NK-92 (cell line): ENCODE measurements around the gene STEAP3.

ENCODE experiments used
- DNase-seq: peaks from one replicate; lab custom pipeline; 2025; ENCODE audit not compliant: unreplicated experiment; lab: John Stamatoyannopoulos, UW

The STEAP3 gene

DNA sequence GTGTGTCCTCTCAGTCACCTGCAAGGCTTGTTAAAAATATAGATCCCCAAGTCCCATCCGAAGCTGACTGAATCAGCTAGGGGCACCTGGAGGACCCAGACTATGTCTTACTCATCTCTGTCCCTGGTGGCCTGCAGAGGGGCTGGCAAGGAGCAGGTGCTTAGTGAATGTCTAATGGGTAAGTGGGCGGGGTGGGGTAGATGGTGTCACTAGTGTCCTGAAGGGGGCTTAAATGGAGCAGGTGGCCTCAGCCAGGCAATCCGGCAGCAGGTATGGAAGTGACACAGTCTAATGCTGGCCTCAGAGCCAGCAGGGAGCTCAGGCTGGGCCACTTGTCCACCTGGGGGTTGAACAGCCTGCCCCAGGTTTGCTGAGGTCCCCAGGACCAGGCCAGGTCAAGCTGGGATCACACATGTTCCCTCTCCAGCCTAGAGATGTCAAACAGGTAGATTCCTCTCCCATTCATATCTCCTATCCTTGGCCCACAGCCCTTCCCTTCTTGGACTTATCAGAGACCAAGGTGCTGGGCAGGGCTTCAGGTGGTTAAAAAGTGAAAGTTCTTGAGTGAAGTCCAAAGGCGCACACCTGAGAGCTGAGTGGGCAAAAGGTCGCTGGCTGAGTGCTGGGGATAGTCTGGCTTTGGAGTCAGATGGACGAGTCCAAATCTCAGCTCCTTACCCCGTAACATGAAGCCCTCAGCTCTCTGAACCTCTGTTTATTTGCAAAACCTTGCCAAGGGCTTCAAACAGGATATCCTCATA, 1.7 kb downstream of the STEAP3 start:
- no peak for DNase-seq

DNA sequence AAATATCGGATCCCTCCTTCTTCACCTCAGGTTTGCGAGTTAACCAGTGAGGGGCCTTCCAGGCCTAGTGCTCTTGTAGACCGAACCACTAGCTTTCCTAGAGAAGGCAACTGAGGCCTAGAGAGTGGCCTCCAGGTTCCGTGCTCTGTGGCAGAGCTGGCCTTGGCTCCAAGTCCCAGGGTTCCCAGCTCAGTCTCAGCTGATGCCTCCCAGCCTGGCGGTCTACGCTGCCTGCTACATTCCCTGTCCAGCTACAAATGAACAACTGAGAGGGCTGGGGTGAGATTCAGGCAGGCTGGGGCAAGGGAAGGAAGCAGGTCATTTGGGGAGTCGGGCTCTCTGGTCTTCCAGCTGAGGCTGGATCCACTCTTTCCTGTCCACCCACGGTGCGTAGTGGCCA, 2.3 kb downstream of the STEAP3 start:
- DNase-seq: no peak

DNA sequence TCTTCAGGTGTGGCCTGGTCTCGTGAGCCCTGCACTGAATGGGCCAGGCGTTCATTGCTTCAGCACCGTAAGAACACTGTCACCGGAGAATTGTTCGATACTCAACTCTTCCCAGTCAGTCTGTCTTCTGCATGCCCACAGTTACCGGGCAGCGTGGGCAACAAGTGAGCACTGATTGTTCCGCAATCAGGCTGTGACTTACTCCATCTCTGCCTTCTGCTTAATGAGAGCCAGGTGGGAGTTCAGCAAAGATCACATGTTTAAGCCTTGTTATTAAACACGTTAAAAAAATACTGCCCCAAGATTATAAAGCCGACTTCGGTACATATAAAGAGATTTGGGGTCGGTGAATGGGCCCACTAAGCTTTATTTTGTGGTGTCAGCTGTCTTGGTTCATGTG, 3.7 kb downstream of the STEAP3 start:
- DNase-seq: no peak

DNA sequence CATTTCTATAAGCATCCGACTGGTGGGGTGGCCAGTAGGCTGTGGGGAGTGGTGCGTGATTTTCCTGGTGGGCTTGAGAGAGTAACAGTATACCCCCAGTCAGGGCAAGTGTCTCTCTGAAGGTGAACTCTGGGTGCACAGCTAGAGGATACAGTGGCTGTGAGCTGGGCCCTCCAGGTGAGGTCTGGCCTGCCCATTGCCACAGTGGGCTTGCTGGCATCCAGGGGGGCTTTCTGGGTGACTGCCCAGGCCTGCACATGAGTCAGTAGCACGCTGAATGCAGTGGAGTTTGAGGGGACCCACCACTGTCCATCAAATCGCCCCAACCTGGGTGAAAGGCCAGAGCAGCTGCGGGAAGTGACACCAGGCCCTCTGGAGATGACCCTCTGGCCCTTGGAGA, 4.5 kb downstream of the STEAP3 start:
- no peak for DNase-seq

DNA sequence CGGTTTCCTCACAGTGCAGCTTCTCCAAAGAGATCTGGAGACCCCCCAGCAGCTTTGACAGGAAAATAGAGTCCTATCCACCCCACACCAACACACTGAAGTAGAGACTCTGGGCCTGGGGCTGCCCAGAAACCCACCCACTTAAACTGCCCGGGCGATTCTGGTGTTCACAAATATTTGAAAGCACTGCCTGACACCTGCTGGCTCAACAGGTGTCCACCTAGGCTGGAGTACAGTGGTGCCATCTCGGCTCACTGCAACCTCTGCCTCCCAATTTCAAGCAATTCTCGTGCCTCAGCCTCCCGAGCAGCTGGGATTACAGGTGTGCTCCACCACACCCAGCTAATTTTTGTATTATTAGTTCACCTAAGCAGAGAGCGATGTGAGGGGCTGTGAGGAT, 5.3 kb downstream of the STEAP3 start:
- DNase-seq: no peak

DNA sequence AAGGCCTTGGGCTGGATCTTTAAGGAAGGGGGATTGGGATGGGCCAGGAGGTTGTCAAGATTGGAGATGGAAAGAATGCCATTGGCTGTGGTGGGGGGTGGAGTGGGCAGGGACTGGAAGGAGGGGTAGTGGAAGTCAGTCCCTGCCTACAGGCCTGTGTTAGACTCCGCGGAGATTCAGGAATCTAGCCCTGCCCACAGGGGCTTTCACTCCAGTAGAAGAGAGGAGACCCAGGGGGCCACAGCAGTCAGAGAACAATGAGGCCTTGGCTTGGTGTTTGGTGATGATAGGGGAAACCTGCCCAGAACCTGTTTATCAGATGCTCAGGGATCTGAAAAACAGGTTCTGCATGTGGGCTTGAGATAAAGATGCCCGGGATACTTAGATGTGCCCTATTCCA, 6.1 kb downstream of the STEAP3 start:
- DNase-seq: no peak

DNA sequence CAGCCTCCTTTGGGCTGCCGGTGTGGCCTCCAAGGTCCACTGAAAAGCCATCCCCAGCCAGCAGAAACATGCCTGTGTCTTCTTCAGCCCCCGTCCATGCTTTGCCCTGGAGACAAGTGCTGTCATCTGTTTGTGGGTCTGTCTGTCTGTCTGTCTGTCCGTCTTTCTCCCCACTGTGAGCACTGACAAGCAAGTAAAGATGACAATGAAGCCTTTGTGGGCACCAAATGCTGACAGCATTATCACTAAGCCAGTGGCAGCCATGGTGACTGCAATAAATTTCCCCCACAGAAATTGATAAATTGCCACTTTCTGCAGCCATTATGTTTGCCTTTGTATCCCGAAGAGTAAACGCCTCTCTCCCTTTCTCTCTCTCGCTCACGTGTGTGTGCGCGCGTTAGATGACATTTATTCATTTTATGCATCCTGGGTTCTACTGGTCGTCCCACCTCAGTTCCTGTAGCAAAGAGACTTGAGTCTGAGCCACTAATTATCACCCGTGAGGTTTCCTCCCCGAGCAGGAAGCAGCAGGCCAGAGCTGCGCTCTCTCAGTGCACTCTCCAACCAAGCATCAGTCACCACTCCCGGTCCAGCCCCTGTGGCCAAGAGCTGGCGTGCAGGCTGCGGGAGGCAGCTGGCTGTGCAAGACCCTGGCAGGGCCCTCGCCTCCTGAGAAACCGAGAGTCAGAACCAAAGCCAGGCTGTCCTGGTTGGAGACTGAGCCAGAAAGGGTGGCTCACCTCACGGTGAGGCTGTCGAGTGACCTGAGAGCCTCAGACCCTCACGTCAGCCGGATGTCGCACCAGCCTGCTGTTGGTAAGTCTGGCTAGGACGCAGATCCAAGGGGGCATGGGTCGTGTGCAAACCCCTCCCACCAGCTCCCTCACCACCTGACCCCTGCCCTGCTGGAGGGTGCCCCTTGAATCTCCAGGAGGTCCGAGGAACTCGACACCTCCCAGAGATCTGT, 6.9 kb downstream of the STEAP3 start:
- DNase-seq: no peak

DNA sequence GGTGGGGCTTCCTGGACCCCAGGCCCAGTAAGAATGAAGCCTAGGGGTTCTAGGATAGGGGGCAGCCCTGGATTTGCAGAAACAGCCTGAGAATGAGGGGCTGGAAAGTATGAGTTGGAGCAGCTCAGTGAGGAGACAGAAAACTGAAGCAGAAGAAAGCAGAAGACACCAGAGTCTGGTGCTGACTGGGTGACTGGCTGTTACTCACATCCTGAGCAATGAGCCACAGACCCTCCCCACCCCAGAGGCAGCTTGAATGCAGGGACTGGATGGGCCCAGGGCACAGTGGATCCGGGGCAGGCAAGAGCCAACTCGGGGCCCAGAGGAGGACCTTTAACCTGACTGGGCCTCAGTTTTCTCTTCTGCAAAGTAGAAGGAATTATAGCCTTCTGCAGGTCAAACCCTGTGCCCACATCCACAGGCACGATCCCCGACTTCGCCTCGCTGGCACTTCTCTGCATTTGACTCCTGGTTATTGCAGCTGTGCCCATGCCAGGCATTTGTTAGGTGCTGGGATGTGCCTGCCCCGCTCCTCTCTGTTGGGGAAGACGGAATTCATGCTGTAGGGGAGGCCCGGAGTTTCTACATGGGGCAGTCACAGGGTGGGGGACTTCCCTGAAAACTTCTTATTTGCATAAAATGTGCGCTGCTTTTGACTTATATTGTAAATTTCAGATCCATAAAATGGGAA, 8.5 kb downstream of the STEAP3 start:
- no peak for DNase-seq

DNA sequence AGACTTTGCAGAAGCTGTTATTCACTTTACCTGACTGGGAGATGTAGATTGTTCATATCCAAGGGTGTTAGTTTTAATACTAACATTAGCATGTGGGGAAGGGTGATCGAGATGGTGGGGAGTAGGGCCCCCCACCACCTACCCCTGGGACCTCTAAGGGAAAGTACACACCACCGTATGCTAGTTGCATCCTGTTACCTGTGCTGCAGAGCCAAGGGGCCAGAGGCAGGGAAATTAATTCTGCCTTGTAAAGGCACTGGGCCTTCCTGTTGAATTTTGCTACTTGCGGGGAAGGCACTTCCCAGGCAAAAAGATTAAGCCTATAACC, 9.0 kb downstream of the STEAP3 start:
- no peak for DNase-seq

DNA sequence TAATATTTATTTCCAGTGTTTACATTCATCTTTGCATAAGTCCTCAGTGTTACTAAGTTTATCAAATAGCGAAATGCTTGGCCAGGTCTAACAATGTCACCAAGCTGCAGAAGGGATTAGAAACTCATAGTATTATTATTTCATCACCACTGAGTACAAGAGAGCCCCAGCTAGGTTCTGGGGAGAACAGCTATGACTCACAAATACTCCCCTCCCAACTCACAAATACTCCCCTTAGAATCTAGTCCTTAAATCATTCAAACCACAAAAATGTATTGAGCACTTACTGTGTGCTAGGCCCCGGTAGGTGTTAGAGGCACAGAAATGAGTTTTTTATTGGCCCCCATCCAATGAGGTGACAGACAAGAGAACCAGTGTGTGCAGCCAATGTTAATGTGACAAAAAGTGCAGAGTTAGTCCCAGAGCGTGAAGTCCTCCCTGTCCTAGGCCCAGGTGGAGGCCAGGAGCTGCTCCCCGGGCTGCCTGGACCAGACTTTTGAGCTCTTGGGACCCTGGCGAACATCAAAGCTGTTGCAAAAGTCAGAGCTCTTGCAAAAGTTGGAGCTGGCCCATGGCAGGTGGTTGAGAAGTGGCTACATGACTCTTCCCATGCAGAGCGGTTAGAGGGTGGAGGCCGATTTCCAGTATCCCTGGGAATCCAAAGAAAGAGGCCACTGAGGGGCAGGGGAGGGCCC, 9.8 kb downstream of the STEAP3 start:
- no peak for DNase-seq

DNA sequence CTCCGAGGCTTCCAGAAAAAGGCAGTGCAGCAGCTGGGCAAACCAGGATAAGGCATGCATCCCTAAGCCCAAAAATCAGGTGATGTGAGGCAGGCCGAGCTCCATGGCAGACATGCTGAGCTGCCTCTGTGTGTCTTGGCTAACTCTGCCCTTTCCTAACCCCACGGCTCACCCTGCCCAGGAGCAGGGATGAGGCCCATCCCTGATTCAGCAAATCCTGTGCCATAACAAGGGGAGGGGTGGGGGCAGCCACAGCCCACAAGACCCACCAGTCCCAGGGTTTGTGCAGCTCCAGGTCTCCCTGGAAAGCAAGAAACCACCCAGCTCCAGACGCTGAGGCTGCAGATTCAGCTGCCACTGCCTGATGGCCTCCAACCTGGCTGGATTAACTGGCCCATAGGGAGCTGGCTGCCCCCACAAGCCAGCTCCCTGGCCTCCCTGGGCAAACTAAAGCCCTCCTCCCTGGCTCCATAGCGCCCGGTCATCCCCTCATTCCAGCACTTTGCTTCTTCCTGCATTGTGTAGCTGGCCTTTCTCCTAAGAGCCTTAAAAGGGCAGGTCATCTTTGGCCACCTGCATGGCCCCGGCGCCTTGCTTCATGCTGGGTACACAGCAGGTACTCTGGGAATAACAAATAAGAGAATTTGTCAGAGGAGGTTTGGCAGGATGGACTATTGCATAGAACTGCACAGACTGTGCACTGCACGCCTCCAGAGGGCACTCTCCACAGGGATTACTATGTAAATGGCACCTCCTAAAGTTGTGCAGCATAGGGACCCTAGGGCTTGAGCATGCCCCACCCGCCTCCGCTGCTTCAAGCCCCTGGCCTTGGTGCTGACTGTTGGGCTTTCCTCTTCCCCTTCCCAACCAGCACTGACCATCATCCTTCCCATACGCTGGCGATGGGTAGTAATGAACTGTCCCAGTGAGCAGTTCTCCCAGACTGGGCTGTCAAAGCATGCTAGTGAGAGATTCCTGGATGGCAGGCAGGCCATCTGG, 10.7 kb downstream of the STEAP3 start:
- DNase-seq: no peak

DNA sequence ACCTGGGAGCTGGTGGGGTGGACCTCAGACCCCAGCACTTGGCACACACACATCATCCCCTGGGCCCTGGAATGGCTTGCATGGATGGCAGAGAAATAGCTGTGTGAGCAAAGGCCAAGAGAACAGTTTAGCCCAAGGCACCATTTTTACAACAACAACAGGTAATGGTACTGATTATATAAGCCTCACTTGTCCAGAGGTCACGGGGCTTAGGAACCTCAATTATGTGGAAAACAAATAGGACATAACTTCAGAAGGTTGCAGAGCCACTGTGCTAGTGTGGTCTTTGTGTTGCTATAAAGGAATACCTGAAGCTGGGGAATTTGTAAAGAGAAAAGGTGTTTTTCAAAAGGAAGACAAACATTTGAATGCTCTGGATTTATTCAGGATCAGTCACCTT, 13.2 kb downstream of the STEAP3 start:
- DNase-seq: no peak

DNA sequence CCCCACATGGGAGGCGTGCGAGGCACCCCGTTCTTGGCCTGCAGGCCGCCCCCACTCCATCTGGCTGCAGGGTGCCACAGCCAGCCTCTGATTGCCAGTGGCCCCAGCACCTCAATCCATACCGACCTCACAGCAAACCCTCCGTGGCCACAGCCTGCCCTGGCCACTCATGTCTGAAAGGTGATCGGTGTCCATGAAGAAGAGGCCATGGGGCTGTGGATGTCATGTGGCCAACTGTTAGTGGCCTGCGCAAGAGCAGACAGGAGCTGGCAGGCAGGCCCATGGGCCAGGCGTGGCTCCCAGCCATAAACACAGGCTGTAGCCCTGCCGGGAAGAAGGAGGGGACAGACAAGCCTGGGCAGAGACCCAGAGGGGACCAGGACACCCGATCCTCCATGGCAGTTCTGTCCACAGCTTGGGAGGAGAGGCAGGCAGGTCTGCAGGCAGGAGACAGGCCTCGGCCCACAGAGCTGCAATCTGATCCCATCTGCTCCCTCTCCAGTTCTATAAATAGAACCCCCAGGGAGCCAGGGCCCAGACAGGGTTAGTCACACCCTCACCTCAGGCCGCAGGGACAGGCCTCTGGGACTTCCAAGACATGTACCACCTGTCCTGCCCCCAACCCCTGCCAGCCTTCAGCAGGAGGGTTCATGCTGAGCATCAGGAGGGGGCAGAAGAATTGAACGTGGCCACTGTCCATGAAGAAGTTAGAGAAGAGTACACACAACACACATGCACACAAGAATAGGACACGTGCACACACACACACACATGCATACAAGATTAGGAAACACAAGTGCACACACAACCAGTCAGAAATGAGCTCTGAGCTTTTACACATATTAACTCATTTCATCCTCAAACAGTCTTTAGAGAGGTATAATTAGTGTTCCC, 16.9 kb downstream of the STEAP3 start:
- no peak for DNase-seq

DNA sequence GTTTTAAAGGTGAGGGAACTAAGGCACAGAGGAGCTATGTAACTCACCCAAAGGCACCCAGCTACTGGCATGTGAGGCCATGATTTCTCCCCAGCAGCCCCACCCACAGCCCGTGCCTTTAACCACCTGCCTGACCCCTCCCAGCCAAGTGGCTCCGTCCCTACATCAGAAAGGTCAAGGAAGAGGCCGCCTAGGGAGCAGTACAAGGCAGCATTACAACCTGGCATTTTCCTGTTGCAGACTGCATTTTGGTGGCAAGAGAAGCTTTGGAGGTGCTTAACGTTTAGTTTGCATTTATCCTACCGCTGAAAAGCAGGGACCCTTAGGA, 17.5 kb downstream of the STEAP3 start:
- no peak for DNase-seq

DNA sequence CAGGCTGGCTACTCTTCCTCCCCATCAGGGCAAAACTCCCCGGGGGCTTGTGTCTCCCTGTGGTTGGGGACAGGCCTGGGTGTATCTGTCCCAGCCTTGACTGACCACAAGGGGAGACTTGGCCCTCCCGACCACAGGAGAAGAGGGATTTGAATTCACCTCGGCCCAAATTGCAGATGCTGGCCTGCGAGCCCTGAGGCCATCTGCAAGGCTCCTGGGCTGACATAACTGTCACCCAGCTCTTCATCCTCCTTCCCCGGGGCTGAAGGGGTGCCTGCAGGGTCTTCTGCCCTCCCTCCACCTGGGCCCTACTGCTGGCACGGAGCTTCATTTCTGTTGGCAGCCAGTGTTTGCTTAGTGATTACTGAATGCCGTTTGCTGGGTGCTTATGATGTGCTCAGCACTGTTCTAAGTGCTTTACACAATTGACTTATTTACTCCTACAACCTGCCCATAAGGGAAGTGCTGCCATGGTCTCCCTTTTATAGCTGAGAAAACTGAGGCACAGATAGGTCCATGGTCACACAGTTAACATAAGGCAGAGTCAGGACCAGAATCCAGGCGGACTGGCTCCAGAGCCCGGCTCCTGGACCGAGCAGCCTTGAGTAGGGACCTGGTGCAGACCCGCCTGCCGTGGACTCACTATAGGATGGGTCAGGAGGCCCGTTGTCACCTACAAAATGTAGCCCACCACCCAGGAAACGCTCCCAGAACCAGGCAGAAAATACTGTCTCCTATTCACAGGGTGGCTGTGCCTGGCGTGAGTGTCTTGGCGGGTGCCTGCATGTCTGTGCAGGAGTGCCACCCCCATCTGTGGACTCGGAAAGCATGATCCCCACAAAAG, 18.9 kb downstream of the STEAP3 start:
- no peak for DNase-seq

DNA sequence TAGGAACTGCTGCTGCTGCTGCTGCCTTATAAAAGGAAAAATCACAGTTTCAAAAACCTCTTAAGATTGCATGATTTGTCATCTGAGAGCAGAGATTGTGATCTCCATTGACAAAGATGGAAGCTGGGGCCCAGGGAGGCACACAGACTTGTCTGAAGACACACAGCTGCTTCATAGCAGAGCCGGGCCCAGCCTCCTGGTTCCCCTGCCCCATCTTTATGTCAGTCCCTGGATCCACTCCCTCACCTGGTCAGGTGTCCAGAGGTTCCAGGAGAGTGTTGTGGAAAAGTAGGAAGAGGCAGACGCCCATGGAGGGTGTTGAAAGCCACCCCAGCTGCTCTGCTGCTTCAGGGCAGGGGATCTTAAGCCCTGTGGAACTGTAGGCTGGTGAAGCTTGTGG, 20.0 kb downstream of the STEAP3 start:
- DNase-seq: no peak

DNA sequence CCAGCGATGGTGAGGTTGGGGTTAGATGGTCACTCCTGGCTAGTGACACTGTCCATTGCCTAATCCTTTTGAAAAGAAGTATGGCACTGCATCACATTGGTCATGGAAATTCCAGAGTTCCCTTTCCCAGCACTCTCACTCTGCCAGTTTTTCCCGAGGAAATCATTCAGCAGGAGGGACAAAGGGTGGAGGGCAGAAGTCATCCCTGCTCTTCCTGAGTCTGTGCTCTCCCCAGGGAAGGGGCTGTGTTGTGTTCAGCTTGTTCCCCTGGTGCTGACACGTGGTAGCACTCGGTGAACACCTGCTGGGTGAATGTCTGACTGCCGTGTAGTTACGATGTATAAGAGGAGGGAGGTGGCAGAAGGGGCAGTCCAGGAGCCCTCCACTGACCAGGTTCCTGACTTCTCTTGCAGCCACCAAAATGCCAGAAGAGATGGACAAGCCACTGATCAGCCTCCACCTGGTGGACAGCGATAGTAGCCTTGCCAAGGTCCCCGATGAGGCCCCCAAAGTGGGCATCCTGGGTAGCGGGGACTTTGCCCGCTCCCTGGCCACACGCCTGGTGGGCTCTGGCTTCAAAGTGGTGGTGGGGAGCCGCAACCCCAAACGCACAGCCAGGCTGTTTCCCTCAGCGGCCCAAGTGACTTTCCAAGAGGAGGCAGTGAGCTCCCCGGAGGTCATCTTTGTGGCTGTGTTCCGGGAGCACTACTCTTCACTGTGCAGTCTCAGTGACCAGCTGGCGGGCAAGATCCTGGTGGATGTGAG, 21.6 kb downstream of the STEAP3 start:
- DNase-seq: no peak

DNA sequence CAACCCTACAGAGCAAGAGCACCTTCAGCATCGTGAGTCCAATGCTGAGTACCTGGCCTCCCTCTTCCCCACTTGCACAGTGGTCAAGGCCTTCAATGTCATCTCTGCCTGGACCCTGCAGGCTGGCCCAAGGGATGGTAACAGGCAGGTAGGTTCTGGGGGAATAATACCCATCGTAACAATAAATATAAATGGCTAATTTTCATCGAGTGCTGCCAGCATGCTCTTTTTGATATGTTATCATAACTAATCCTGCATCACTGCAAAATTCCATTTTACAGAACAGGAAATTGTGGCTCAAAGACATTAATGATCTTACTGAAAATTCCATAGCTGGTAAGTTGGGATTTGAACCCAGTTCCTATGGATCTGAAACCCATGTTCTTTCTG, 22.2 kb downstream of the STEAP3 start:
- no peak for DNase-seq
